ENCODE data around the gene EMILIN3. TPM values are rescaled to one million over a fixed set of nuclear protein-coding genes. Genes with fewer than 3 reads are reported as not detected.
A peak's percentile ranks its signal among the peaks of the same experiment; 100 is the strongest.

The EMILIN3 gene
- total RNA-seq (2014; rRNA removed; shearing (Covaris generic)): not detected in 2 replicates

DNA sequence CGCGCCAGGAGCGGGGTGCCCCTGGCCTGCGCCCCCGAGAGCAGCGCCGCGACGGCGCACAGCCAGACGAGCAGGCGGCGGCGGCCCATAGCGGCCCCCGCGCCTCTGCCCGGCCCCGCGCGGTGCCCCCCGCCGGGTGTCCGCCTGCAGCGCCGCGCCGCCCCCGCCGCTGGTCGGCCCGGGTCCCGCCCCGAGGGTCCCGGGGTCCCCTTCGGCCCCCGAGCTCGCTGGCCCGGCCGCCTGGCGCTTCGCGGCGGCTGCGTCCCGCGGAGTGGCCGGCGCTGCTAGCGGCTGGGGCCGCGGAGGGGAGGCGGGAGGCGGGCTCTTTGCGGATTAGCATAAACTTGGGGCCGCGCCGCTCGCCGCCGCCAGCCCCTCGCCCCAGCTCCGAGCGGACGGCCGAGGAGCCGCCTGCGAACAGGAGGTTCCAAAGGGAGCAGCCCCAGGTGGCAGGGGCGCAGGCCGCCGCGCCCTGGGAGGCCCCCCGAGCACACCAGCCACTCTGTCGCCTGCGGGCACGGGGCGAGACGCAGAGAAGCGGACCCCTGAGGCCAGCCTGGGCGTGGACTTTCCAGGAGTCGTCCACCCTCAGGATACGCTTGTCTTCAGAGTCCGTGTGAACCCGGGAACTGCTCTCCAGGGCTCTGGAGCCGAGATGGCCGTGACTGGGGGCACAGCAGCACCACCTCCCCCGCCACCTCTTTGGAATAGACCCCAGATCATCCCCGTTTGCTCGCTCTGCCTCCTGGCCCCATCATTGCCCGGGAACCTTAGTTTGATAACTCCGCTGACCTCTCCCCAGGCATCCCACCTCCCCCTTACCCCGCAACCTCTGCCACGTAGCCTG, at the start of gene EMILIN3:
Gene EMILIN3 (minus strand): TSS at position 273 of the 847 bp plus-strand sequence. CDS start 184 bp downstream, at position 89.
- no peak for DNase-seq (ENCODE audit: low spot score)

- DNase-seq (ENCODE audit: low spot score): no peak
These were observed 48.6 kb upstream of the EMILIN3 start for GRCh38 chr20:41415191-41415590.

GRCh38 chr20:41413169-41413568, 46.6 kb upstream of the EMILIN3 start:
- no peak for DNase-seq (ENCODE audit: low spot score)

DNA sequence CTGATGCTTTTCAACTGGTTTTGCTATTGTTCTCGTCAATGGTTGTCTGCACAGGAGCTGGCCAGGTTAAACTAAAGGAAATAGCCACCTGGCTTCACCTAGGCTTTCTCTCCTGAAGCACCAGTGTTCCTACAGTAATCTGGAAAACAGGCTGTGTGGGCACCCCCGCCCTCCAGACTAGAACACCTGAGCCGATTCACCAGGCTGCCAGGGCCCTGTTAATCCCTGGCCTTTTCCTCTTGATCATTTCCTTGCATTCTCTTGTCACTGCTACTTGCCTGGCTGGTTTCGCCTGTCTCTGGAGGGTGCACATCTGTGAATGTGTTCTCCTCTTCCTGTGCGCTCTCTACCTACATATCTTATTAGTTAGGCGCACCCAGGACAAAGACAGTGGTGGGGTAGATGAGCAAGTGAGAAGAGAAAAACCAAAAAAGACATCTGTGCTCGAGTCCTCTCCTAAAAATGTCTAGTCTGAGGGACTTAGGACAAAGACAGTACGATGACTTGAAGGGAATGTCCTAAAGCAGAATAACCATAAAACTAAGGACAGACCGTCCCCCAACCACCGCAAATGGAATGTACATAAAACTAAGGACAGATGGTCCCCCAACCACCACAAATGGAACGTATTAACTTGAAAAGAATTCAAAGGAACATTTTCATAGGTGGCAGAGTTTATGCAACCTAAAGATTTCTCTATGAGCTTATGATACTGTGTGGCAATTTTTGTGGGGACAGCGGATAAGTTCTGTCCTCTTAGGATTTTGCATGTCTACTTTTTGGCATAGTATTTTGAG, 45.9 kb upstream of the EMILIN3 start:
- no peak for DNase-seq (ENCODE audit: low spot score)

- DNase-seq (ENCODE audit: low spot score): peak; percentile 28
These were observed 44.8 kb upstream of the EMILIN3 start for GRCh38 chr20:41411391-41411847.

DNA sequence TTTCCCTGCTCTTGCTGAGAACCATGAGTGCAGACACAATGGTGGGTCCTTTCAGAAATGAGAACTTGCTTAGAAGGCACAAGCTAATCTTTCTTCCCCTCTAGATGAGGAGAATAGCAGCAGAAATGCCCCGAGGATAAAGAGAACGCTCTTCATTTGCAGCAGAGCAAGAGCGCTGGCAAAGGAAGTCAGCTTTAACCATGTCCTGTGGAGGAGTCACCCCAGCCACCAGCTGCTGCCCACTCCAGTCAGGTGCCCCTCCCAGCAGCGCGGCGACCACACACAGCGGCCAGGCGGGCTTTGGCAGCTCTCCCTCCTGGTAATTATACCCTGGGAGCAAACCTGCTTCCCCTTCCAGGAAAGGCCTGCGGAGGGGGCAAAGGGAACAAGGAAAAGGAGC, 42.4 kb upstream of the EMILIN3 start:
- DNase-seq (ENCODE audit: low spot score): no peak

DNA sequence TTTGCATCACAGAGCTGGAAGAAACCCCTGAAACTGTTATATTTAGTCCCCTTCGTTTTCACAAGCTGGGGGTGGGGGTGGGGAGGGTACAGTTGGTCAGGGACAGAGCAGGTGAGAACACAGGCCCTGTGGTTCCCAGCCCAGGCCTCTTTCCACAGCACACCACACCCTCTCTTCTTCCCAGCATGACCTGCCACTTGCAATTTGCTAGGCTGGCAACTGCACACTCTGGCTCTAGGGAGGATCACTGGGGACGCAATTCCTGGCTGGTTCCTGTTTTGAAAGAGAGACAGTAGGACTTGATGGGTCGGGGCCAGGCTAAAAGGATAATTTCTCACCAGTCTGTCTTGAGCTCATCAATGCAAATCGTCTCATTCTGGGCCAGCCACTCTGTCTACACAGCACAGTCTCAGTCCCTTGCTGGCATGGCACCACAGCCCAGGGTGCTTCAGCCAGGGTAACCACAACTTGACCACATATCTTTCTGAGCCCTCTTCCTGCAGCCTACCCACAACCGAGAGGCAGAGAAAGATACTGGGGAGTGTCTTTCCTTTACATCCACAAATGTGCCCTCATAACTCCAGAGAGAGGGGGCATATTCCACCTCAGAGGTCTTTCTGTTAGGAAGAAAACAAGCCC, 41.7 kb upstream of the EMILIN3 start:
- DNase-seq (ENCODE audit: low spot score): no peak

DNA sequence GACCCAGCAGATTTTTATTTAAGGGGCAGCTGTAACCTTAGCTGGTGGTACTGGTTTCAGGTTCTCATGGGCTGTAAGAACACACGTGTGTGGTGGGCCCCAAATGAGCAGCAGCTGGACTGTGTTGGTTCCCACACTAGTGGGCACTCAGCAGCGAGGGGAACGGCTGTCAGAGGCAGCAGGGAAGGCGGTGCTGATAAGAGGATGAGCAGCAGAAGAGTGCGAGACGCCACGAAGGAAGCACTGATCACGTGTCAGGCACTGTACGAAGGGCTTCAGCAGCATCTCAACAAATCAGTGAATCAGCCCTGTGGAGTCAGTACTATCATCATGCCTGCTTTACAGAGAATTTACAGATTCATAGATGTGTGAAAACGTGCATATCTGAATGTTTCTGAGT, 41.0 kb upstream of the EMILIN3 start:
- no peak for DNase-seq (ENCODE audit: low spot score)

DNA sequence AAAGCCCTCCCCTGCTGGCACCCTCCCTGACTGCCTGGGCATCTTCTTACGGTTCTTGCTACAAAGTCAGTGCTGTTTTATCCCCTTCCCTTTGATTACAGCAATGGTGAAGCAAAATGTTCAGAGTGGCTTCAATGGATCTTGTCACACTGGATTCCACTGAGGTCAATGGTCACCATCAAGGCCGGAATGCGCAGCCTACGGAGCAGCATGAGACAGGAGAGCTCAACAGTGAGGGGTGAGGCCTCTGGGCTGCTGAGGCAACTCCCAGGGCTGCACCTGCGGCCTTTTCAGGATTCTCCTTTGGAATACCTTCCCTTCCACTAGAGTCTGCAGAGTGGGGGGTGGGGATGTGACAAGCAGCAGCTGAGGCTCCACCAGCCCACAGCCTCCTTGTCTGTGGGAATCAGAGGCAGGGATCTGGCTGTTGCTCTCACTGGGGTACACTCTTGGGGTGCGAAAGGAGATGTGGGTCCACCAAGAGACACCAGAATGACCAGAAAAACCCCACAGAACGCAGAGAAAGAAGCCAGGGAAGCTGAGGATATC, 40.4 kb upstream of the EMILIN3 start:
- no peak for DNase-seq (ENCODE audit: low spot score)

DNA sequence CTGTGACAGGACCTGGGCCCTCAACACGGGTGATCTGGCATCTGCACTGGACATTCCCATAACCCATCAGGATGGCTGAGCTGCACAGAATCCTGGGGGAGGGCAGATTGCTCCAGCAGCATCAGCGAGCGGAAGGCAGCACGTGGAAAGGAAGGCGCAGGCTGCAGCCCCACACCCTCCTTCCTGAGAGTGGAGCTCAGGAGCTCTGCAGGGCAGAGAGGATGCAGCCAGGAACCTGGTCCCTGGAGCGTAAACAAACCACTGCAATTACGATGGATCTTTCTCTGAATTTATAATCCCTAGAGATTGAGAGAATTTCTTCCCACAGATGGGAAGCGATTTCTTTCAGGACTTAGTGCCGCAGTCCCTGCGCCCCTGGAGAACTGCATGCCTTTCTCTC, 39.7 kb upstream of the EMILIN3 start:
- no peak for DNase-seq (ENCODE audit: low spot score)

- DNase-seq (ENCODE audit: low spot score): no peak
These were observed 38.8 kb upstream of the EMILIN3 start for GRCh38 chr20:41405436-41405835.

DNA sequence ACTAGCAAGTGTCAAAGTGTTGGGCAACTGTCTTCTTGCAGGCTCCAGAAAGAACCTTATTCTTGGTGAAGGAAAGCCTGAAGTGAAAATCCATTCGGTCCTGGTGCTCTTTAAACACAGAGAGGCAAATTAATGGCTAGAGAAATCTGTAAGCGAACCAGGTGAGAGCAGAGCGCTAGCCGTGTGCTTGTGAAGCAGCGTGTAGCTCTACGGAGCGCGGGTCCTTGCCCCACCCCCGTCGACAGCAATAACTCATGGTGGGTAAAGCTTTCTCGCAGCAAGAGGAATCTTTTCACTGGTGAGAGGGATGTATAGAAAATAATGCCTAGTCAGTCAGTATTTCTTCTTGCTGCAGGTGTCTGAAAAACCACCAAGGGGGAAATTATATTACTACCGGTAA, 37.0 kb upstream of the EMILIN3 start:
- DNase-seq (ENCODE audit: low spot score): no peak

- DNase-seq (ENCODE audit: low spot score): no peak
These were observed 31.8 kb upstream of the EMILIN3 start for GRCh38 chr20:41398408-41398807.

- no peak for DNase-seq (ENCODE audit: low spot score)
These were observed 29.3 kb upstream of the EMILIN3 start for GRCh38 chr20:41395667-41396664.

DNA sequence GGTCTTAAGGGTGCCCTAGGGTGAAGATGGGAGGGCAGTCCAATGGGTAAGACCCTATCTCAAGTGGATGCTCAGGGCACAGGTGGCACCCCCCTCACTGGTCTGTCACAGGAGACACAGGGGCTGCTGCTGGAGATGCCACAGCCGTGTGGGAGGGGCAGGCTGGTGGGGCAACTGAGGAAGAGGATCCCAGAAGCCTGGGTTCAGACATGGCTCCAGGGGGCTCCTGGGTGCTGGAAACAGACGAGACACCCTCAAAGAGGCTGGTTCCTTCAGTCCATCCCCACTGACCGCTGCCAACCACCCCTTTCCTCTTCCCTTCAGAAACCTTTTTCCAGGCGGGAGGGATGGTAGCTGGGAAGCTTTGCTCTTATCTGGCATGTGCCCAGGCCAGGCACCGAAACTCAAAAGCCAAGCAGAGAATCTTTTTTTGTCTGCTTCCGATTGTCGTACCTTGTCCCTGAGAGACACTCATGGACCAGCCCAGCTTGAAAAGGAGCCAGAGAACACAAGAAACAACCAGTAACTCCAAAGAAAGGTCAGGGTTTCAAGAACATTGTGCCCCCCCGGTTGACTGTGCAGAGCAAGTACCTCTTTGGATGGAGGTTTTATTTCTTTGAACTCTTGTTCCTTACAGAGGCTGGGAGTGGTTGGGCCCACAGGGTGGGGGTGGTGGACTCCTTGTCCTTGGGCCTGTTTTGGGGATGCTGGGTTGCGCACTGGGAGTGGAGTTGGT, 28.5 kb upstream of the EMILIN3 start:
- DNase-seq (ENCODE audit: low spot score): no peak

DNA sequence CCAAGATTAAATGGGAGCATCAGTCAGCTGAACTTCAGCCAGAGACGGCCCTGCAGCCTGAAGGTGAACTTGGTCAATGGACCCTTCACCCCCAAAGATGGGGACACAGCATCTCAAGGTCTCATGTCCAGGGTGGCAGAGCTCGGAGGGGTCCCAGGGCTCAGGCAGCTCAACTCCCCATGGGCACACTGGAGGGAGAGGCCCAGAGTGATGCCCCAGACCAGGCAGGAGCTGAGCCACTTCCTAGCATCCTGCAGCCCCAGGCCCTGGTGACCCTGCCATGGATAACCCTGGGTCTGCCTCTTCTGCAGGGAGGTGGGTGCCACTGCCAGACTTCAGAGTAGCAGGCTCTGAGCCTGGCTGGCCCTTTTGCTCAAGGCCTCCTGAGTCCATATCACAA, 27.5 kb upstream of the EMILIN3 start:
- DNase-seq (ENCODE audit: low spot score): no peak

- no peak for DNase-seq (ENCODE audit: low spot score)
These were observed 27.1 kb upstream of the EMILIN3 start for GRCh38 chr20:41393705-41394066.

DNA sequence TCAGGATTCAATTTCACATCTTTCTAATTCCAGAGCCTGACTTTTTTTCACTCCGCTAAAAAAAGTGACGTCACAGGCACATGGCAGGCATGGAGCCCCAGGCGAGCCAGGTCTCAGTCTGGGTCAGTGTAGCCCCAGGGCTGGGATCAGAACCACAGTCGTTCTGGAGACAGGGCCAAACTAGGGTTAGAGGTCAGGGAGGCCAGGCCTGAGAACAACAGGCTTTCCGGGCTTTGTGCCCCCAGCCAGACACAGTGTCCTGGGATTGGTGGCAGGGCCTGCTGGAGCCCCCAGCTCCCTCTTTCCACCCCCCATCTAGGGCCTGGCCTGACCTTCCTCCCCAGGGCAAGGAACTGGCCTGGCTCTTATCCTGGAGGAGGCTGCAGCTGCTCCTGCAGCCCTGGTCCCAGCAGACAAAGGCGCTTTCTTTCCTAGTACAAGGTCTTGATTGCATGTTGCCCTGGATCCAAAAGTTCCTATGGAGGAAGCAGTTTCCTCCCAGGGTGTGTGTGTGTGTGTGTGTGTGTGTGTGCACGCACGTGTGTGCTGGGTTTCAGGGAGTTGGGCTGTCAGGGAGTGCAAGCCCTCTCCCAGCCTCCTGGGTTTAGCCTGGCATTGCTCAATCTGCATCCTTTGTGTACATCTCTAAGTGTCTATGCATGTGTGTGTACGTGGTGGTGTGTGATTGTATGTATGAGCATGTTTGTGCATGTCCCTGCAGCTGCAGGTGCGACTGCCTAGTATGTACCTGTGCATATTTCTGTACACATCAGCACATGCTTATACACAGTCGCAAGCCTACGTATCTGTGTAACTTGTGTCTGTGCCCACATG, 26.5 kb upstream of the EMILIN3 start:
- DNase-seq (ENCODE audit: low spot score): no peak

DNA sequence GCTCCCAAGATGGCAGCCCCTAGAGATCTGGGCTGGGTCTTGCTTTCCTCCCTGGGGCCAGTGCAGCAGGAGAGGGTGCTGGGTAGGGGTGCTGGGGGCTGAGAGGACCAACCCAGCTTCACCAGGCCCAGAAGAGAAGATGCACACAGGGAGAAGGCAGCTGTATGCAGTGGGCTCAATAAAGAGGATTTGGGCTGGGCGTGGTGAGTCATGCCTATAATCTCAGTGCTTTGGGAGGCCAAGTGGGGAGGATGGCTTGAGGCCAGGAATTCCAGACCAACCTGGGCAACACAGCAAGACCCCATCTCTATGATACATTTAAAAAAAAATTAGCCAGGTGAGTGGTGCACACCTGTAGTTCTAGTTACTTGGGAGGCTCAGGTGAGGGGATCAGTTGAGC, 25.7 kb upstream of the EMILIN3 start:
- no peak for DNase-seq (ENCODE audit: low spot score)

Data from HT-29 (cell line).